Dendritic cell treated with granulocyte-macrophage colony-stimulating factor and Interleukin-4, amounts not matched to agents 40 ng/mL and 50 ng/mL, for 4 days (primary cell): Measurements from ENCODE around the gene AP3B2.

Experiments
- H3K27ac Mint-ChIP-seq: one replicate; pipeline ENCODE4 v1.8.0; 2022; ENCODE audit warnings: mild to moderate bottlenecking, mixed read lengths
- H3K27me3 Mint-ChIP-seq: one replicate; pipeline ENCODE4 v1.8.0; 2022; ENCODE audit warnings: mild to moderate bottlenecking, mixed read lengths
- H3K36me3 Mint-ChIP-seq: one replicate; pipeline ENCODE4 v1.8.0; 2022; ENCODE audit warnings: low read depth, mixed read lengths
- H3K4me1 Mint-ChIP-seq: one replicate; pipeline ENCODE4 v1.8.0; 2022; ENCODE audit warnings: low read depth, mixed read lengths
- H3K4me3 Mint-ChIP-seq: one replicate; pipeline ENCODE4 v1.8.0; 2022; ENCODE audit warnings: mild to moderate bottlenecking, moderate library complexity, mixed read lengths
- H3K9me3 Mint-ChIP-seq: one replicate; pipeline ENCODE4 v1.8.0; 2022; ENCODE audit warnings: mixed read lengths
- intact Hi-C: fragments of 100-400 bp; cut with micrococcal nuclease; formaldehyde crosslinking; loops from one replicate; pipeline ENCODE4 v1.15.0; 2022

The AP3B2 gene

DNA sequence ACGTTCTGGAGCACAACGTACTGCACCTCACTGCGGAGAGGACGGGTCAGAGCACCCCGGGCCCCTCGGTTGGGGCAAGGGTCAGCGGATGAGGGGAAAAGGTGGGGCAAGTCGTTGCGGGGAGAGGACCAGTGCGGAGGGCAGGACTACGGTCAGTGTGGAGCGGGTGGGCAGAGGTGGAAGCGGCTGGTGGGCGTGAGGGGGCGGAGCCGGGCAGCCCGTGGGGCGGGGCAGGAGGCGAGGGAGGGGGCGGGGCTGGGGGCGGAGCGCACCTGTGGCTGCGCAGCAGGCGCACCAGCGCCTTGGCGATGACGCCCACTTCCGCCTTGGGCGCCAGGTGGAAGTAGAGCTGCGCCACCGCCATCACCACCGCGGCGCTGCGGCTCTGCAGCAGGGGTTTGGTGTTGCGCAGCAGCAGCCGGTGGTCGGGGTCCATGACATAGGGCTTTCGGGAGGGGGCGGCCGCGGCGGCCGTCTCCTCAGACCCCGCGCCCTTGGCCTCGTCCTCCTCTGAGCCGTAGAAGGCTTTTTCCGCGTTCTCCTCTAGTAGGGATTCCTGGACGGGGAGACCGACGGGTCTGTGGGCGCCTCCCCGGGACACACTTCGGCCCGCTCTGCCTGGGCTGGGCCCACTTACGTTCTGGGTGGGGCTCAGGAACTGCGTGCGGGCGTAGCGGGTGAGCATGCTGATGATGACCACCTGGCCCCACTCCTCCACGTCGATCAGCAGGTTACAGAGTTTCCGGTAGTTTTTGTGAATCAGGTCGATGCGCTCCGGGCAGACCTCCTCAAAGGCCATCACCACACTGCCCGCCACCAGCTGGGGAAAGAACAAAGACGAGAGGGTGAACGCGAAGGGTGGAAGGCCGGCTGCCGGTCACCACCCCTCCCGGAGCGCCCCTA is 29.2 kb downstream of the AP3B2 start:
- peaks cover 41% of the 10 kb centered on the region for H3K27me3 Mint-ChIP-seq
- intact Hi-C loops: no loop called here

DNA sequence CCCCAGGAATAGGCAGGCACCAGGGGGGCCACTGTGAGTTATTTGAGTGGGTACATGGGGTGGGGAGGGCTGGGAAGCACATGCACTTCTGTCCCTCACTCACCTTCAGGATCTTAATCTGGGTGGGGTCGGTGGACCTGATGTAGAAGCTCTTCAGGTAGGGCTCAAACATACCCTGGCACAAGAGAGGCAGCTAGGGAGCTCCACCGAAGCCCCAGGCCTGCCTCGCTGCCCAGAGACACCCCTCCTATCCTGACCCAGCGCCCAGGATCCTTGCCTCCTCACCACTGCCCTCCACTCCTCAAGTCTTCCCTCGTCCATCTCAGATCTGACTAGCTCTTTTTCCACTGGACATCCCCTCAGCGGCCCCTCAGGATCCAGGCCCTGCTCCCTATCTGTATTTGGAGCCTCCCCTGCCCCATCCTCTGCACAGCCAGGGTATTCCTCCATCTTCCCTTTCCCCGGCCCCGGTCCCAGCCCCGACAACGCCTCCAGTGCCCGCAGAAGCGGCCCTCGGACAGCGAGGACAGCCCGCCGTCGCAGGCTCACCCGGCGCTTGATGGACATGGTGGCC is 30.0 kb downstream of the AP3B2 start:
- no peaks in the 10 kb centered on the region for H3K9me3 Mint-ChIP-seq
- intact Hi-C loops: no loop called here
- peaks cover 41% of the 10 kb centered on the region for H3K27me3 Mint-ChIP-seq
- peak overlapping the region; percentile 48 for H3K4me3 Mint-ChIP-seq
- H3K27ac Mint-ChIP-seq: no peak overlapping the region
- H3K4me1 Mint-ChIP-seq: peaks cover 12% of the 10 kb centered on the region
- no peaks in the 10 kb centered on the region for H3K36me3 Mint-ChIP-seq

More for the DNA sequence above, 29.2 kb downstream of the AP3B2 start:
- H3K4me3 Mint-ChIP-seq: peak overlapping the region; percentile 48
- no peaks in the 10 kb centered on the region for H3K9me3 Mint-ChIP-seq
- H3K27ac Mint-ChIP-seq: no peak overlapping the region
- H3K4me1 Mint-ChIP-seq: peaks cover 12% of the 10 kb centered on the region
- H3K36me3 Mint-ChIP-seq: no peaks in the 10 kb centered on the region

DNA sequence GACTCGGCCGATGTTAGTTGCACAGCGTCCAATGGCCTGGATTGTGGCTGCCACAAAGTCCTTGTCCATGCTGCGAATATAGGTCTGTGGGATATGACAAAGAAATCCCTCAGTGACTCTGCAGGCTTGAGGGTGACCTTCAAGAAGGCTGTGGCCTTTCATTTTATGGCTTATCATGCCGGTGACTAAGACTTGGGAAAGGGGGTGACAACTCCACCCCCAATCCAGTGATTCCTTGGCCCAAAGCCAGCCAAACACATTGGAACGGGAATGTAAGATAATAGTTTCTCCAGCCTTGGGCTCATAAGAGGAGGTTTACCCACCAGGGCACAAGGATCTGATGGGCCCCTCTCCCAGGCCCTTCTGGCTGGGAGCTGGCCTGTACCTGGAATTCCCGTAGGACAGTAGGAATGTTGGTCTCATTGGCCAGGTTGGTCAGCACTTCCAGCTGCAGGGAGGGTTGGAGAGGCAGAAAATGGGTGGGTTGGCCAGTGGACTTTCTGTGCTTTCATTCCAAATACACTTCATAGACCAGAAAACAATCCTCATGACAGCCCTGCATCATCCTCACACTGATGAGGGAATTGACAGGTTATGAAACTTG is 31.9 kb downstream of the AP3B2 start:
- peaks cover 12% of the 10 kb centered on the region for H3K4me1 Mint-ChIP-seq
- peaks cover 36% of the 10 kb centered on the region for H3K27me3 Mint-ChIP-seq
- no peaks in the 10 kb centered on the region for H3K36me3 Mint-ChIP-seq
- H3K27ac Mint-ChIP-seq: no peak overlapping the region
- intact Hi-C loops: no loop called here
- no peaks in the 10 kb centered on the region for H3K9me3 Mint-ChIP-seq
- H3K4me3 Mint-ChIP-seq: no peak overlapping the region

DNA sequence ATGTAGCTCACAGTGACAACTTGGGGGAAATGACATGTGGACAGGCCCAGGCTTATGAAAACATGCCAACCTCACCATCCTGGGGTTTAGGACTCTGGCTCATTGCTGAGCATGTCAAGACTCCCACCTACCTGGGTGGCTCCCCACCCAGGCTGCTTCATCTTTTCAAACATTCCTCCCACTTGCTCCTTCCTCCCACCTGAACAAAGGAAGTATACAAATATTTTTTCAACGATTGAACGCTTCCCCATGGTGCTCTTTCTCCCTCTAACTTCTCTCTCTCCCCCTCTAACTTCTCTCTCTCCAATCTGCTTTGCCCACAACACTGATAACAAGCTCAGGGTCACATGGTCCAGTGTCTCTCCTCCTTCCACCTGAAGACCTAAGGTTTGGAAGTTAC is 34.8 kb downstream of the AP3B2 start:
- intact Hi-C loops: no loop called here
- H3K4me1 Mint-ChIP-seq: peaks cover 2% of the 10 kb centered on the region

DNA sequence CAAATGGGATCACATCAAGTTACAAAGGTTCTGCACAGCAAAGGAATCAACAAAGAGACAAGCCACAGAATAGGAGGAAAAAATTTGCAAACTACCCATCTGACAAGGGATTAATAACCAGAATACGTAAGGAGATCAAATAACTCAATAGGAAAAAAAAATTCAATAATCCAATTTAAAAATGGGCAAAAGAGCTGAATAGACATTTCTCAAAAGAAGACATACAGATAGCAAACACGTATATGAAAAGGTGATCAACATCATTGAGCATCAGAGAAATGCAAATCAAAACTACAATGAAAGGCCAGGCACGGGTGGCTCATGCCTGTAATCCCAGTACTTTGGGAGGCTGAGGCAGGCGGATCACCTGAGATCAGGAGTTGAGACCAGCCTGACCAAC is 39.0 kb downstream of the AP3B2 start:
- H3K9me3 Mint-ChIP-seq: no peaks in the 10 kb centered on the region
- H3K36me3 Mint-ChIP-seq: no peaks in the 10 kb centered on the region
- intact Hi-C loops: no loop called here
- H3K4me3 Mint-ChIP-seq: no peak overlapping the region
- H3K27ac Mint-ChIP-seq: no peak overlapping the region
- H3K4me1 Mint-ChIP-seq: no peaks in the 10 kb centered on the region
- H3K27me3 Mint-ChIP-seq: no peaks in the 10 kb centered on the region

More for the DNA sequence above, 34.8 kb downstream of the AP3B2 start:
- Mint-ChIP-seq H3K36me3 (no peaks in the 10 kb centered on the region), H3K27me3 (peaks cover 14% of the 10 kb centered on the region), H3K4me3 (no peak overlapping the region), H3K9me3 (no peaks in the 10 kb centered on the region), H3K27ac (no peak overlapping the region)

DNA sequence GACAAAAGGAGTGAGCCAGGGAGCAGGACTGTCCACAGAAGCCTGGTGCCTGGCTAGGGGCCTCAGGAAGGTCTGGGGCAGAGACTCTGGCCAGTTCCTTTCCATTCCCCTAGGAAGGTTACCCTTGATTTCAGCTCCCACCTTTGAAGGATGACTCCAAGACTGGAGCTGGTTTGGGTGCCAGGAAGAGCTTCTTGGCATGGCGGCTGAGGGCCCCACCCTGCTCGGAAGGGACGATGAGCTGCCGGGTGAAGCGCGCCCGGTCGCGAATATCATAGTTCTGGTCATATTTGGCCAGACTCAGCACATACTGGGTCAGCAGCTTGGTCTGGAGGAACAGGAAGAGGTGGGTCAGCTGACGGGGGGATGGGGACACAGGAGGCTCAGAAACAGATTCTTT is 43.1 kb downstream of the AP3B2 start:
- no peaks in the 10 kb centered on the region for H3K36me3 Mint-ChIP-seq
- intact Hi-C loops: no loop called here
- H3K4me3 Mint-ChIP-seq: no peak overlapping the region
- H3K4me1 Mint-ChIP-seq: no peaks in the 10 kb centered on the region
- H3K27ac Mint-ChIP-seq: no peak overlapping the region
- H3K27me3 Mint-ChIP-seq: no peaks in the 10 kb centered on the region
- no peaks in the 10 kb centered on the region for H3K9me3 Mint-ChIP-seq

DNA sequence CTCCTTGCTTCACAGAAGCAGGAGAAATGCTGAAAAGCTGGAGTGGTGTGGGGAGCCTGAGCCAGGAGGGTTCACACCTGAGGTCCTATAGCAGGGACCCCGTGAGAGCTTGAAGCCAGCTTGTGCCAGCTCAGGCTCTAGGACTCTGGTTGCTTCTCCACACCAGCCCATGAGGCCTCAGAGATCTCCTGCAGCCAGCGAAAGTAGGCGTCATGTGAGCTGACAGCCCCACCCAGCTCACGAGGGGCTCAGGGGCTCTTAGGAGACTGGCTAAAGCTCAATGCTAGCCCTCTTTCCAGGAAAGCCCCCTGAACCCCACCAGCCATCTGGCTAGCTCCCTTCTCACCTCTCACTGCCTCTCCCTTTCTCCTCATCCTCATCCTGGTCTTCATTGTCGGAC is 45.7 kb downstream of the AP3B2 start:
- no peaks in the 10 kb centered on the region for H3K4me1 Mint-ChIP-seq
- intact Hi-C loops: loop anchor here (5.0 kb wide), 1 partner anchor 43 kb away; the partner anchor contains the start of gene AP3B2
- H3K4me3 Mint-ChIP-seq: no peak overlapping the region
- no peaks in the 10 kb centered on the region for H3K9me3 Mint-ChIP-seq
- H3K27ac Mint-ChIP-seq: no peak overlapping the region
- H3K27me3 Mint-ChIP-seq: no peaks in the 10 kb centered on the region
- H3K36me3 Mint-ChIP-seq: no peaks in the 10 kb centered on the region

DNA sequence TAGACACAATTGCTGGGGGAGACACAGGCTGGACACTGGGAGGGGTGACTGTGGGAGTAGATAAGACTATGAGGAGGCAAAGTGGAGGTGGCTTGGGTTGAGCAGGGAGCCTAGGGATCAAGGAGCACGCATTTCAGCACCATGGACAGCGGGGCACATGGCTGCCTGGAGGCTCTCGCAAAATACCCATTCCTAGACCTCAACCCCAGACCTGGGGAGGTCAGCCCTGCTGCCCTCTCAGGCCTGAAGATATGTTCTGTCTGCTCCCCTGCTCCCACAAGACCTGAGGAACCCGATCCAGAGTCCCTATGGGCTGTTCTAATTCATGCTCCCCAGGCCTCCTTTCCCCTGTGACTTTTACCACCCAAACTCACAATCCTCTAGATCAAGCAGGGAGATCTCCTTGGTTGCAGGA is 46.5 kb downstream of the AP3B2 start:
- H3K27ac Mint-ChIP-seq: no peak overlapping the region
- H3K4me3 Mint-ChIP-seq: no peak overlapping the region
- no peaks in the 10 kb centered on the region for H3K9me3 Mint-ChIP-seq
- no peaks in the 10 kb centered on the region for H3K36me3 Mint-ChIP-seq
- no peaks in the 10 kb centered on the region for H3K4me1 Mint-ChIP-seq
- intact Hi-C loops: loop anchor here (5.0 kb wide), 1 partner anchor 44 kb away; the partner anchor contains the start of gene AP3B2
- H3K27me3 Mint-ChIP-seq: no peaks in the 10 kb centered on the region

DNA sequence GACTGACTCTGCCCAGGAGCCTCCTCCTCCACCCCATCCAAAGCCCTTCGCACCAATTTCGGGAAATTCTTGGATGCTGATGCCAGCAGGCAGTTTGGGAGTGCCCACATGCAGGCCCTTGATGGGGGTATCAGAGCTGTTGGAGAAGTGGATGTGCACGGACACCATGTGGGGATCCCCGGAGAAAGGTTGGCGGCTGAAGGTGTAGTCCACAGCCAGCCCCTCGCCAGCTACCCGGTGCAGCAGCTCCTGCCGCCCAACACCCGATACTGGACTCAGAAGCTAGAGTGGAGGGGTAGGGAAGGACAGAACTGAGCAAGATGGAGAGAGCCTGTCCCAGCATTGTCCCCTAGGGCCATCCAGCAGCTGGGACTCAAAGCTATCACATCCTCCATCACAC is 47.0 kb downstream of the AP3B2 start:
- Mint-ChIP-seq H3K27ac (no peak overlapping the region), H3K9me3 (no peaks in the 10 kb centered on the region), H3K4me1 (no peaks in the 10 kb centered on the region), H3K27me3 (no peaks in the 10 kb centered on the region), H3K36me3 (no peaks in the 10 kb centered on the region), H3K4me3 (no peak overlapping the region)
- intact Hi-C loops: loop anchor here (5.0 kb wide), 1 partner anchor 45 kb away; the partner anchor contains the start of gene AP3B2

DNA sequence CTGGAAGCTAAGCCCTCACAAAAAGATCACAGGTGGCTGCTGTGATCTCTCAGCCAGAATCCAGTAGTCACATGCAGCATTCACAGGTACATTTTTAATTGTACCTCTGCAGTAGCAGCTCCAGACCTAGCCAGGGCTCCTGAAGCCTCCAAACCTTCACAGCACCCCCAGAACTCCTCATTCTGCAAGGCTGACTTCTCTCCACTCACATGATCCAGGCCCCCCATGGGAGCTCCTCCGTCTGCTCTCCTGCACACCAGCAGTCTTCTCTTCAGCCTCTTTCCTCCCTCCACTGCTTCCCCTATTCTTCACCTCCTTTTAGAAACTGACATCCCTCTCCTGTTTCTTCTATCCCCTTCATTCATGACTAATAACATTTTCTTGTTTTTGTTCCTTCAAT is 49.3 kb downstream of the AP3B2 start:
- Mint-ChIP-seq H3K27me3 (no peaks in the 10 kb centered on the region), H3K27ac (no peak overlapping the region), H3K36me3 (no peaks in the 10 kb centered on the region), H3K4me3 (no peak overlapping the region), H3K4me1 (no peaks in the 10 kb centered on the region), H3K9me3 (no peaks in the 10 kb centered on the region)
- intact Hi-C loops: loop anchor here (5.0 kb wide), 1 partner anchor 47 kb away; the partner anchor contains the start of gene AP3B2

DNA sequence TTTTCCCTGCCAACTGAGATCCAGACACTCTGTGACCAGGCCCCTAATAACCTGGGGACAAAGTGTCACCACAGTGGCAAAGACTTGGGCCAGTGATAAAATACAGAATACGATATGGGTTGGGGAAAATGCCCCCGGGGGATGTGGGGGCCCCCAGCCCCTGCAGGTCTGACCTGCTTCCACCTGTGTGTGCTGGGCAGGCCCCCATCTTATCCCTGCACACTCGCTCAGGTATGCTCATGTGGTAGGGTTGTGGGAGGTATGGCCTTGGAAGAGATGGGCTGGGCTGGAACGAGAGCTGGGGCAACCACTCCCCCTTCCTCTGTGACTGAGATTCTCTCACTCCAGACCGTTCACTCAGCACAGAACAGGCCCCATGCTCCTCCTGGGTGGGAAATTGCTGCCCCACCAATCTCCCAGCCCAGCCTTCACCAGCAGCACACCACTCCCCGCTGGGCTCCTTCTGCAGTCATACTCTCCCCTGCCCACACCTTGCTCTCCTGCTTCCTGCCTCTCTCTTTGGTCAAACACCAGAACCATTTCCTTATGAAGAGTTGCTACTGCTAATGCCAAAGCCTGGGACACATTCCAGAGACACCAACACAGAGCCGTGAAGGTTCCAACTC is 52.9 kb downstream of the AP3B2 start:
- Mint-ChIP-seq H3K9me3 (no peaks in the 10 kb centered on the region), H3K27ac (no peak overlapping the region), H3K4me1 (no peaks in the 10 kb centered on the region), H3K4me3 (no peak overlapping the region), H3K36me3 (no peaks in the 10 kb centered on the region), H3K27me3 (peaks cover 8% of the 10 kb centered on the region)
- intact Hi-C loops: no loop called here

DNA sequence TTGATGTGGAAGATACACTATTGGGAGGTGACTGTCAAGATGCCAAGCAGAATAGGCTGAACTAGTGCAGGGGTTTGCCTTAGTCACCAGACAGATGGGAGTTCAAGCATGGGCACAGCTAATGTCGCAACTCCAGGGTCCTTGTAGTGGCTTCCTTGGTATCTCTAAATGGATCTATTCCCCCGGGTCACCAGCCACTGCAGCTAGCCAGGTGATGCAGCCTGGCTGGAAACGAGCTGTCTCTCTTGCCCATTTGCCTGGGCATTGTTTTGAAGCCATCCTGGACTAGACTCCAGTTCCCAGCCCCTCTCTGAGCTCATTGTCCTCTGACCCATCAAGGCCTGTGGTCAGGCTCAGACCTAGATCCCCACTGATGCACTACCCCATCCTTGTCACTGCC is 54.1 kb downstream of the AP3B2 start:
- Mint-ChIP-seq H3K36me3 (no peaks in the 10 kb centered on the region), H3K27me3 (peaks cover 17% of the 10 kb centered on the region), H3K4me3 (no peak overlapping the region), H3K27ac (no peak overlapping the region), H3K9me3 (no peaks in the 10 kb centered on the region), H3K4me1 (no peaks in the 10 kb centered on the region)
- intact Hi-C loops: no loop called here

DNA sequence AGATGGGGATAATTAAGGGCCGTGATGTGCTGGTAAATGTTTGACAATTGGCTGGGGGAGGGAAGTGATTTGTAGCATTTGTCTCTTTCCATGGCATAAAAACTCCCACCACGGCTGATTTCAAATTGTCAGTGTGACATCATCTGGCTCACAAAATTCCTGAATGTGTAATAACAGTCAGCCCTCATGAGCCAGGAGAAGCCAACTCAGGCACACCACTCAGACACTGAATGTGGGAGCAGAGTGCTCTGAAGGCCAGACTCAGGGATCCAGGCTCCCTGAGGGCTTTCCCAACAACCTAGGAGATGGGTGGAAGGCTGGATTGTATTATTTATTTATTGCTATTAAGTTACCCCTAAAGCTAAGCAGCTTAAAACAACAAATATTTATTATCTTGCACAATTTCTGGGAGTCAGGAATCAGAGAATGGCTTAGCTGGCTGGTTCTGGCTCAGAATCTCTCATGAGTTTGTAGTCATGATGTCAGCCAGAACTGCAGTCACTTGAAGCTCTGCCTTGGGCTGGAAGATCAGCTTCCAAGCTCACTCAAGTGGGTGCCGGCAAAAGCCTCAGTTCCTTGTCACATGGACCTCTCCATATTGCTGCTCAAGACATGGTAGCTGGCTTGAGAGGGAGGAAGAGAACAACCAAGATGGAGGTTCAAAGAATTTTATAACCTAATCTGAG is 56.0 kb downstream of the AP3B2 start:
- intact Hi-C loops: no loop called here
- Mint-ChIP-seq H3K36me3 (no peaks in the 10 kb centered on the region), H3K4me3 (no peak overlapping the region), H3K27ac (no peak overlapping the region), H3K27me3 (peaks cover 34% of the 10 kb centered on the region), H3K9me3 (no peaks in the 10 kb centered on the region), H3K4me1 (no peaks in the 10 kb centered on the region)
